Spleen (tissue), 7 donors: ENCODE measurements around the gene ACCSL.

Source experiments
- CTCF ChIP-seq, 11 experiments: fragments of 200-600 bp in 7 of 11; fragments of 450-650 bp in 4 of 11; sonication (generic) in 4 of 11; IDR thresholded peaks in 8 of 11; conservative IDR thresholded peaks in 3 of 11; 1 replicate in 7 of 11; 2 replicates in 4 of 11; pipeline versions ENCODE4 v1.4.0 to v1.8.0; 2016 to 2021; ENCODE audit warnings: antibody characterized with exemption in 11 of 11, inconsistent platforms in 4 of 11, mild to moderate bottlenecking in 1 of 11
- POLR2AphosphoS5 ChIP-seq, 3 donors: sonication (generic); formaldehyde crosslinking; IDR thresholded peaks; one replicate each; pipeline ENCODE4 v1.5.1; 2017; ENCODE audit warnings: antibody characterized with exemption in 3 of 3
- donor health status: DM: no; HTN: no; CAD: no; lungs with moderate emphysema.
- donor health status: DM: no; HTN: no; CAD: no.
- donor health status: DM: no; HTN: no; CAD: no.

GRCh38 chr11:44108260-44108659, 60.5 kb downstream of the ACCSL start:
- TF ChIP-seq CTCF (IDR thresholded peaks at IDR 0.05 in 8 of 11, conservative IDR thresholded peaks at IDR 0.05 in 3 of 11) (no peak), POLR2AphosphoS5 (IDR thresholded peaks at IDR 0.05) (no peak)
